HCT116 (cell line): ENCODE data around the gene GALNT18.

Source experiments
- CTCF ChIP-seq, 3 experiments: fragments of 200-600 bp in 1 of 3; sonication (generic) in 1 of 3; IDR thresholded peaks in 2 of 3; conservative IDR thresholded peaks in 1 of 3; 2 replicates each; pipeline ENCODE4 v1.5.1; 2012 to 2017; ENCODE audit warnings: low read depth in 2 of 3, low read length in 2 of 3, antibody characterized with exemption in 1 of 3, borderline replicate concordance in 1 of 3, control low read depth in 1 of 3, mild to moderate bottlenecking in 1 of 3, mixed read lengths in 1 of 3, mixed run types in 1 of 3, moderate library complexity in 1 of 3; ENCODE audit not compliant: insufficient read depth in 1 of 3
- EZH2phosphoT487 ChIP-seq: fragments of 200-600 bp; IDR thresholded peaks from 2 replicates; pipeline ENCODE4 v1.6.1; 2018; ENCODE audit warnings: antibody characterized with exemption, borderline replicate concordance
- MAX ChIP-seq: IDR thresholded peaks from 2 replicates; pipeline ENCODE4 v1.6.1; 2012
- POLR2A ChIP-seq: IDR thresholded peaks from 2 replicates; pipeline ENCODE4 v1.7.0; 2011; ENCODE audit warnings: borderline replicate concordance; ENCODE audit not compliant: insufficient read depth, insufficient read length; ENCODE audit errors: extremely low read depth
- RAD21 ChIP-seq: IDR thresholded peaks from 2 replicates; pipeline ENCODE4 v1.6.1; 2012; ENCODE audit warnings: low read depth, mild to moderate bottlenecking
- YY1 ChIP-seq: IDR thresholded peaks from 2 replicates; pipeline ENCODE4 v1.6.1; 2011; ENCODE audit warnings: low read length, low read depth, moderate library complexity, mild to moderate bottlenecking; ENCODE audit not compliant: insufficient replicate concordance; ENCODE audit errors: extremely low read depth

GRCh38 chr11:11413776-11414175 lies 208.0 kb downstream of the GALNT18 start:
- TF ChIP-seq CTCF (IDR thresholded peaks at IDR 0.05 in 2 of 3, conservative IDR thresholded peaks at IDR 0.05 in 1 of 3; ENCODE audit: borderline replicate concordance in 1 of 3, insufficient read depth in 1 of 3, low read depth in 2 of 3, low read length in 2 of 3) (no peak), RAD21 (no peak), MAX (no peak), YY1 (no peak), POLR2A (no peak), EZH2phosphoT487 (no peak)
